Duodenal mucosa (tissue), 2 donors: Measurements from ENCODE around the gene MRPS35.

Experiments
- H3K27ac ChIP-seq: one replicate; pipeline ENCODE4 v1.7.0; 2013; ENCODE audit warnings: low read depth, low read length
- H3K27me3 ChIP-seq, 2 donors: one replicate each; pipeline ENCODE4 v1.7.0; 2013; ENCODE audit warnings: low read length in 2 of 2, control low read depth in 1 of 2; ENCODE audit not compliant: insufficient read depth in 2 of 2, control insufficient read depth in 1 of 2
- H3K36me3 ChIP-seq, 2 donors: one replicate each; pipeline ENCODE4 v1.7.0; 2013; ENCODE audit warnings: low read length in 2 of 2, control low read depth in 1 of 2; ENCODE audit not compliant: insufficient read depth in 2 of 2, control insufficient read depth in 1 of 2
- H3K4me1 ChIP-seq, 2 donors: one replicate each; pipeline ENCODE4 v1.7.0; 2013; ENCODE audit warnings: low read length in 2 of 2, control low read depth in 1 of 2; ENCODE audit not compliant: insufficient read depth in 2 of 2, control insufficient read depth in 1 of 2
- H3K4me3 ChIP-seq, 2 donors: one replicate each; pipeline ENCODE4 v1.7.0; 2013; ENCODE audit warnings: low read length in 2 of 2, low read depth in 1 of 2
- H3K9ac ChIP-seq, 2 donors: one replicate each; pipeline ENCODE4 v1.7.0; 2013; ENCODE audit warnings: low read length in 2 of 2, low read depth in 1 of 2
- H3K9me3 ChIP-seq, 2 donors: one replicate each; pipeline ENCODE4 v1.7.0; 2013; ENCODE audit warnings: low read length in 2 of 2, control low read depth in 1 of 2; ENCODE audit not compliant: control insufficient read depth in 1 of 2

Gene MRPS35

DNA sequence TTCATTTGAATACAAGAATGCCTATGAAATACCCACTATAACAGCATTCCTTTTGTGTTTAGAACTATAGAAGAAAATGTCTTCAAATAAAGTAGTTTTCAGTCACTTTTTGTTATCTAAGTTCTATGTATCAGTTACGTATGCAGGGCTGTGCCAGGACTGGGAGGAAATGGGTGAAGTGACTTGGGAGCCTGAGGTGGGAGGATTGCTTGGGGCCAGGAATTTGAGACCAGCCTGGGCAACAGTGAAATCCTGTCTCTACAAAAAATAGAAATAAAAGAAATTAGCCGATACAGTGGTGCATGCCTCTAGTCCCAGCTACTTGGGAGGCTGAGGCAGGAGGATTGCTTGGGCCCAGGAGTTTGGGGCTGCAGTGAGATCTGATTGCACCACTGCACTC lies 92.3 kb downstream of the MRPS35 start:
- H3K4me1 ChIP-seq: no peaks in the 10 kb centered on the region
- H3K9me3 ChIP-seq: no peaks in the 10 kb centered on the region
- H3K4me3 ChIP-seq: no peak overlapping the region
- no peak overlapping the region for H3K27ac ChIP-seq
- peaks cover 1 to 12% of the 10 kb centered on the region in 2 donors for H3K36me3 ChIP-seq
- H3K9ac ChIP-seq: no peak overlapping the region
- H3K27me3 ChIP-seq: no peaks in the 10 kb centered on the region

GRCh38 chr12:27805238-27805637 lies 94.6 kb downstream of the MRPS35 start:
- Histone ChIP-seq H3K36me3 (no peaks in the 10 kb centered on the region), H3K27ac (no peak overlapping the region), H3K9ac (no peak overlapping the region), H3K9me3 (no peaks in the 10 kb centered on the region), H3K4me1 (no peaks in the 10 kb centered on the region), H3K27me3 (no peaks in the 10 kb centered on the region), H3K4me3 (no peak overlapping the region)
